GM12864 (cell line): ENCODE data around the gene TMEM229B.

Experiments used
- DNase-seq: peaks from one replicate; pipeline ENCODE4 v3.0.0-alpha.2; 2011; ENCODE audit warnings: low read depth
- H3K4me3 ChIP-seq: 2 replicates; pipeline ENCODE4 v1.5.1; 2011; ENCODE audit warnings: mild to moderate bottlenecking, low read depth, low read length, control low read depth
- CTCF ChIP-seq: IDR thresholded peaks from 2 replicates; pipeline ENCODE4 v1.5.1; 2011; ENCODE audit warnings: low read depth, mild to moderate bottlenecking, moderate library complexity, low read length, control low read depth, inconsistent platforms; ENCODE audit errors: missing control alignments

The TMEM229B gene

GRCh38 chr14:67490196-67490595 lies 1.7 kb upstream of the TMEM229B start:
- no peak for DNase-seq
- TF ChIP-seq CTCF = no peak

GRCh38 chr14:67487332-67487731 lies 1.2 kb downstream of the TMEM229B start:
- no peak for DNase-seq
- H3K4me3 ChIP-seq = no peak overlapping the region
- no peak for TF ChIP-seq CTCF

More at GRCh38 chr14:67490196-67490595, 1.7 kb upstream of the TMEM229B start:
- H3K4me3 ChIP-seq = no peak overlapping the region

GRCh38 chr14:67486890-67487289 lies 1.6 kb downstream of the TMEM229B start:
- TF ChIP-seq CTCF = no peak
- no peak for DNase-seq
- no peak overlapping the region for H3K4me3 ChIP-seq

GRCh38 chr14:67485501-67486095 lies 2.9 kb downstream of the TMEM229B start:
- no peak for DNase-seq
- TF ChIP-seq CTCF = no peak

GRCh38 chr14:67483579-67484285 lies 4.8 kb downstream of the TMEM229B start:
- DNase-seq = no peak
- no peak overlapping the region for H3K4me3 ChIP-seq
- no peak for TF ChIP-seq CTCF

More at GRCh38 chr14:67485501-67486095, 2.9 kb downstream of the TMEM229B start:
- no peak overlapping the region for H3K4me3 ChIP-seq

- DNase-seq = no peak
- H3K4me3 ChIP-seq = no peak overlapping the region
- TF ChIP-seq CTCF = no peak
Observed at GRCh38 chr14:67482231-67483164, 6.0 kb downstream of the TMEM229B start.
